ENCODE data around the gene CNTNAP2. TPM values are rescaled to one million over a fixed set of nuclear protein-coding genes. Genes with fewer than 3 reads are reported as not detected.

Gene CNTNAP2
- total RNA-seq, 1 experiment from 2014 or later = 60.0 TPM

DNA sequence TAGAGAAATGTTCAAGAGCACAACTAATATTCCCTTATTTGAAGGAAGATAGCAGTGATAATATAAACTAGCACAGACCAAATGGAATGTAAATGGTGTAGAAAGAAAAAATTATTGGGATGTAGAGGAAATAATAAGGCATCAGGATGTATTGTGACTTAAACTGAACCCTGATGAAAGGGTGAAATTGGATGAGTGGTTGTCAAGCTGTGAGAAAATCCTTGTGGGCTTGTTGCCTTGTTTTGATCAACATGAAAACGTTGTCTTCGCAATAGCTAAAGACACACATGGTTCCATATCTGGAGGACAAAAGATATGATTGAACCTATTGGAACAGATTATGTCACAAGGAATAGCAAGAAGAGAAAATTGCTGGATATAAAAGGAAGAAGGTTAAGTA, 40.3 kb upstream of the CNTNAP2 start:
- no peak overlapping the region for H3K4me3 ChIP-seq (ENCODE audit: low read depth, low read length, poor library complexity, severe bottlenecking)
- H3K27me3 ChIP-seq (replicated peaks; ENCODE audit: insufficient read depth, low read depth, low read length, poor library complexity) = no peaks in the 10 kb centered on the region
- ChIA-PET POLR2A (ENCODE audit: low non-redundant PET) (no interaction called here), CTCF (no interaction called here)
- no TSS peak for BruUV-seq (replicated peaks)
- TF ChIP-seq, protein P1, sequence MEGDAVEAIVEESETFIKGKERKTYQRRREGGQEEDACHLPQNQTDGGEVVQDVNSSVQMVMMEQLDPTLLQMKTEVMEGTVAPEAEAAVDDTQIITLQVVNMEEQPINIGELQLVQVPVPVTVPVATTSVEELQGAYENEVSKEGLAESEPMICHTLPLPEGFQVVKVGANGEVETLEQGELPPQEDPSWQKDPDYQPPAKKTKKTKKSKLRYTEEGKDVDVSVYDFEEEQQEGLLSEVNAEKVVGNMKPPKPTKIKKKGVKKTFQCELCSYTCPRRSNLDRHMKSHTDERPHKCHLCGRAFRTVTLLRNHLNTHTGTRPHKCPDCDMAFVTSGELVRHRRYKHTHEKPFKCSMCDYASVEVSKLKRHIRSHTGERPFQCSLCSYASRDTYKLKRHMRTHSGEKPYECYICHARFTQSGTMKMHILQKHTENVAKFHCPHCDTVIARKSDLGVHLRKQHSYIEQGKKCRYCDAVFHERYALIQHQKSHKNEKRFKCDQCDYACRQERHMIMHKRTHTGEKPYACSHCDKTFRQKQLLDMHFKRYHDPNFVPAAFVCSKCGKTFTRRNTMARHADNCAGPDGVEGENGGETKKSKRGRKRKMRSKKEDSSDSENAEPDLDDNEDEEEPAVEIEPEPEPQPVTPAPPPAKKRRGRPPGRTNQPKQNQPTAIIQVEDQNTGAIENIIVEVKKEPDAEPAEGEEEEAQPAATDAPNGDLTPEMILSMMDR (conservative IDR thresholded peaks at IDR 0.05; ENCODE audit: low read depth, low read length) = no peak
- no peak for TF ChIP-seq EZH2 (IDR thresholded peaks at IDR 0.05; ENCODE audit: borderline replicate concordance, low read depth, low read length, poor library complexity, severe bottlenecking)
- no peaks in the 10 kb centered on the region for H3K36me3 ChIP-seq (ENCODE audit: insufficient read depth, low read length, poor library complexity, severe bottlenecking)
- no peak for DNase-seq (ENCODE audit: low spot score)
- H3K4me1 ChIP-seq (ENCODE audit: insufficient read depth, low read length, poor library complexity, severe bottlenecking) = no peaks in the 10 kb centered on the region
- intact Hi-C loops (cut with micrococcal nuclease; ENCODE audit: unreplicated experiment) = no loop called here
- no peaks in the 10 kb centered on the region for H3K9me3 ChIP-seq (ENCODE audit: low read depth, low read length, poor library complexity, severe bottlenecking)
- H3K27ac ChIP-seq (ENCODE audit: low read depth, low read length, poor library complexity, severe bottlenecking) = no peak overlapping the region

DNA sequence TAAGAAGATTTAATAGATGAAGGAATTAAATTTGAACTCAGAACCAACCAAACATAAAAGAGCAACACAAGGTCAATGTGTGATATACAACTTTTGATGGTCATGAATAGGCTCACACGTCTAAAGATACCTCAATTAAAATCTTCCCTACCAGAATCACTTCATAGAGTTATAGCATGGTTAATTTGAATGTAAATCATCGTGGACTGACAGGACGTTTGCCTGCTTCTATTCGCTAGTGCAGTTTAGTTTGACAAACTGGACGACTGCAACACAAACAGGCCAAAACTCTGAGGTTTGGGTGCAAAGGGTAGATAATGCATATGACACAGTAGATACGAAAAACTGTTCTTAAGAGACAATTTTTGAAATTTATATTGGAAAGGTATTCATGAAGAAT, 32.5 kb upstream of the CNTNAP2 start:
- H3K4me1 ChIP-seq (ENCODE audit: insufficient read depth, low read length, poor library complexity, severe bottlenecking) = no peaks in the 10 kb centered on the region
- DNase-seq (ENCODE audit: low spot score) = no peak
- no peak for TF ChIP-seq EZH2 (IDR thresholded peaks at IDR 0.05; ENCODE audit: borderline replicate concordance, low read depth, low read length, poor library complexity, severe bottlenecking)
- TF ChIP-seq, protein P1 (conservative IDR thresholded peaks at IDR 0.05; ENCODE audit: low read depth, low read length) = no peak
- no peaks in the 10 kb centered on the region for H3K36me3 ChIP-seq (ENCODE audit: insufficient read depth, low read length, poor library complexity, severe bottlenecking)
- BruUV-seq (replicated peaks) = no TSS peak
- POLR2A ChIA-PET (ENCODE audit: low non-redundant PET) = no interaction called here
- H3K9me3 ChIP-seq (ENCODE audit: low read depth, low read length, poor library complexity, severe bottlenecking) = no peaks in the 10 kb centered on the region
- H3K4me3 ChIP-seq (ENCODE audit: low read depth, low read length, poor library complexity, severe bottlenecking) = no peak overlapping the region
- no peak overlapping the region for H3K27ac ChIP-seq (ENCODE audit: low read depth, low read length, poor library complexity, severe bottlenecking)
- CTCF ChIA-PET = no interaction called here
- intact Hi-C loops (cut with micrococcal nuclease; ENCODE audit: unreplicated experiment) = loop anchor here (5.0 to 10.0 kb wide), 2 partner anchors 909 to 1227 kb away; no protein-coding TSS in a partner anchor
- H3K27me3 ChIP-seq (replicated peaks; ENCODE audit: insufficient read depth, low read depth, low read length, poor library complexity) = no peaks in the 10 kb centered on the region

DNA sequence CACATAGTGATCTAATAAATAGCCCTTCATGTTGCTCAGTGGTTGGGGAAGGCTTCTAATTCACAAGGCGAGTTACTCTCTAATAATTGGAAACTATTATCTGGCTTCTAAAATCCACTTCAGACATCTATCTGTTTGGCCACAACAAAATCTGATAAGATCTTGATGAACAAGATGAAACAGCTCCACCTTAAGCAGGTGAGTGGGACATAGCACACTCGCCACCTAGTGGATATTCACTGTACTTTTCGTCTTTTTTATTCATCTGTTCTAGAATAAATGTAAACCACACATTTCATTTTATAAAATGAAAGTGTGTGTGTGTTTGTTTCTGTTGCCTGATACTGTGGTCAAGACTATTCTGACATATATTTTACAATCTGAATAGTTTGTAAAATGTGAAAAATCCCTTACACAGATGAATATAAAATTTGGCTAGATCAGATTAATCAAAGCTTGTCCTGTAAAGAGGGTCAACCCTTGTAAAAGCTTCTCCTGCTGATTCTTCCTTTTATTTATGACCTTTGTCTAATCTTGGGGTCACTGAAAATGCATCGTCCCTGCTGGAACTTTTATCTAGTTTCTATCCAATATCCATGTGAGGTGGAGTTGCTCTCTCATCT, 26.5 kb upstream of the CNTNAP2 start:
- Histone ChIP-seq H3K27ac (ENCODE audit: low read depth, low read length, poor library complexity, severe bottlenecking) (no peak overlapping the region), H3K4me3 (ENCODE audit: low read depth, low read length, poor library complexity, severe bottlenecking) (no peak overlapping the region), H3K36me3 (ENCODE audit: insufficient read depth, low read length, poor library complexity, severe bottlenecking) (no peaks in the 10 kb centered on the region), H3K27me3 (replicated peaks; ENCODE audit: insufficient read depth, low read depth, low read length, poor library complexity) (no peaks in the 10 kb centered on the region), H3K4me1 (ENCODE audit: insufficient read depth, low read length, poor library complexity, severe bottlenecking) (no peaks in the 10 kb centered on the region), H3K9me3 (ENCODE audit: low read depth, low read length, poor library complexity, severe bottlenecking) (no peaks in the 10 kb centered on the region)
- BruUV-seq (replicated peaks) = no TSS peak
- CTCF ChIA-PET = no interaction called here
- TF ChIP-seq, protein P1 (conservative IDR thresholded peaks at IDR 0.05; ENCODE audit: low read depth, low read length) = peak; percentile 73
- no peak for TF ChIP-seq EZH2 (IDR thresholded peaks at IDR 0.05; ENCODE audit: borderline replicate concordance, low read depth, low read length, poor library complexity, severe bottlenecking)
- peak; percentile 39 for DNase-seq (ENCODE audit: low spot score)
- intact Hi-C loops (cut with micrococcal nuclease; ENCODE audit: unreplicated experiment) = loop anchor here (1.0 to 10.0 kb wide), 2 partner anchors 1054 to 1995 kb away; no protein-coding TSS in a partner anchor
- POLR2A ChIA-PET (ENCODE audit: low non-redundant PET) = no interaction called here
